Thyroid gland (tissue), 4 donors: Measurements from ENCODE around the gene ZC3H7B.

Source experiments
- POLR2A ChIP-seq, 2 donors: fragments of 450-650 bp; IDR thresholded peaks; one replicate each; pipeline ENCODE4 v1.6.1; 2017; ENCODE audit warnings: antibody characterized with exemption in 2 of 2, mild to moderate bottlenecking in 2 of 2, moderate library complexity in 1 of 2
- TF ChIP-seq, protein P1 (sequence below), 6 experiments: fragments of 200-600 bp in 3 of 6; fragments of 450-650 bp in 3 of 6; sonication (generic) in 3 of 6; IDR thresholded peaks; one replicate each; pipeline ENCODE4 v1.5.1; 2016 to 2019; ENCODE audit warnings: antibody characterized with exemption in 6 of 6, mild to moderate bottlenecking in 2 of 6, inconsistent platforms in 1 of 6, moderate library complexity in 1 of 6

- TF ChIP-seq, protein P1, sequence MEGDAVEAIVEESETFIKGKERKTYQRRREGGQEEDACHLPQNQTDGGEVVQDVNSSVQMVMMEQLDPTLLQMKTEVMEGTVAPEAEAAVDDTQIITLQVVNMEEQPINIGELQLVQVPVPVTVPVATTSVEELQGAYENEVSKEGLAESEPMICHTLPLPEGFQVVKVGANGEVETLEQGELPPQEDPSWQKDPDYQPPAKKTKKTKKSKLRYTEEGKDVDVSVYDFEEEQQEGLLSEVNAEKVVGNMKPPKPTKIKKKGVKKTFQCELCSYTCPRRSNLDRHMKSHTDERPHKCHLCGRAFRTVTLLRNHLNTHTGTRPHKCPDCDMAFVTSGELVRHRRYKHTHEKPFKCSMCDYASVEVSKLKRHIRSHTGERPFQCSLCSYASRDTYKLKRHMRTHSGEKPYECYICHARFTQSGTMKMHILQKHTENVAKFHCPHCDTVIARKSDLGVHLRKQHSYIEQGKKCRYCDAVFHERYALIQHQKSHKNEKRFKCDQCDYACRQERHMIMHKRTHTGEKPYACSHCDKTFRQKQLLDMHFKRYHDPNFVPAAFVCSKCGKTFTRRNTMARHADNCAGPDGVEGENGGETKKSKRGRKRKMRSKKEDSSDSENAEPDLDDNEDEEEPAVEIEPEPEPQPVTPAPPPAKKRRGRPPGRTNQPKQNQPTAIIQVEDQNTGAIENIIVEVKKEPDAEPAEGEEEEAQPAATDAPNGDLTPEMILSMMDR (IDR thresholded peaks at IDR 0.05), result no peak
- no peak for TF ChIP-seq POLR2A (IDR thresholded peaks at IDR 0.05)
Measured at GRCh38 chr22:41352058-41352457, 50.7 kb downstream of the ZC3H7B start.
